Keratinocyte (primary cell): ENCODE results near the gene DHRSX.

ENCODE experiments used
- EZH2 ChIP-seq: IDR thresholded peaks from one replicate; pipeline ENCODE4 v1.6.1; 2012; ENCODE audit warnings: inconsistent platforms, mild to moderate bottlenecking, low read length, moderate library complexity
- TF ChIP-seq, protein P1 (sequence below), 3 experiments: IDR thresholded peaks in 1 of 3; conservative IDR thresholded peaks in 1 of 3; optimal IDR thresholded peaks in 1 of 3; 2 replicates in 2 of 3; 3 replicates in 1 of 3; pipeline versions ENCODE3 to v1.5.1; 2011; ENCODE audit warnings: low read length in 3 of 3, mild to moderate bottlenecking in 3 of 3, moderate library complexity in 2 of 3, control low read depth in 1 of 3, inconsistent platforms in 1 of 3; ENCODE audit not compliant: insufficient read depth in 2 of 3; ENCODE audit errors: extremely low read depth in 1 of 3

DNA sequence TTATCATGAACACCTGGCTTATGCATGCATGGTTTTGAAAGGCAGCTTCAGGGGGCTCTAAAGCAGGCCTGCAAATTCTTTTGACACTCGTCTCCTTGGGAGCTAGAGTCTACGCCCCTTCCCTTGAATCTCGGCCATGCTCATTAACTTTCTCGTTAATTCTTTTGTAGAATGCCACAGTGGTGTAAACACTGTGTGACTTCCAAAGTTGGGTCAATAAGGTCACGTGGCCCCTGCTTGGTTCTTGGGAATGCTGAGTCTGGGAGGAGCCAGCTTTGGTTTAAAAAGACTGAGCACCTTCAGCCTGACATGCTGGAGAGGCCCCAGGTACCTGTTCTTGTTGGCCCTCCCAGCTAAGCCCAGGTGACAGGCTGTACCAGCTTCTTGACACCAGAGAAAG is 228.4 kb downstream of the DHRSX start:
- TF ChIP-seq, protein P1, sequence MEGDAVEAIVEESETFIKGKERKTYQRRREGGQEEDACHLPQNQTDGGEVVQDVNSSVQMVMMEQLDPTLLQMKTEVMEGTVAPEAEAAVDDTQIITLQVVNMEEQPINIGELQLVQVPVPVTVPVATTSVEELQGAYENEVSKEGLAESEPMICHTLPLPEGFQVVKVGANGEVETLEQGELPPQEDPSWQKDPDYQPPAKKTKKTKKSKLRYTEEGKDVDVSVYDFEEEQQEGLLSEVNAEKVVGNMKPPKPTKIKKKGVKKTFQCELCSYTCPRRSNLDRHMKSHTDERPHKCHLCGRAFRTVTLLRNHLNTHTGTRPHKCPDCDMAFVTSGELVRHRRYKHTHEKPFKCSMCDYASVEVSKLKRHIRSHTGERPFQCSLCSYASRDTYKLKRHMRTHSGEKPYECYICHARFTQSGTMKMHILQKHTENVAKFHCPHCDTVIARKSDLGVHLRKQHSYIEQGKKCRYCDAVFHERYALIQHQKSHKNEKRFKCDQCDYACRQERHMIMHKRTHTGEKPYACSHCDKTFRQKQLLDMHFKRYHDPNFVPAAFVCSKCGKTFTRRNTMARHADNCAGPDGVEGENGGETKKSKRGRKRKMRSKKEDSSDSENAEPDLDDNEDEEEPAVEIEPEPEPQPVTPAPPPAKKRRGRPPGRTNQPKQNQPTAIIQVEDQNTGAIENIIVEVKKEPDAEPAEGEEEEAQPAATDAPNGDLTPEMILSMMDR (optimal IDR thresholded peaks at IDR 0.05 in 1 of 3, IDR thresholded peaks at IDR 0.05 in 1 of 3, conservative IDR thresholded peaks at IDR 0.05 in 1 of 3; ENCODE audit: extremely low read depth in 1 of 3, insufficient read depth in 2 of 3, low read length in 3 of 3), result no peak
- no peak for TF ChIP-seq EZH2
